WTC11 (cell line): ENCODE results near the gene NLRP7.

ENCODE experiments used
- ATF3 ChIP-seq: sonication (generic); formaldehyde crosslinking; conservative IDR thresholded peaks from 2 replicates; pipeline ENCODE4 v1.8.1; 2022; ENCODE audit warnings: mild to moderate bottlenecking, missing genetic modification reagents
- CTCF ChIP-seq: fragments of 200-600 bp; IDR thresholded peaks from 2 replicates; pipeline ENCODE4 v1.8.0; 2022; ENCODE audit warnings: antibody characterized with exemption
- ESRRA ChIP-seq: sonication (generic); formaldehyde crosslinking; IDR thresholded peaks from 2 replicates; pipeline ENCODE4 v1.8.1; 2022; ENCODE audit warnings: mild to moderate bottlenecking, missing genetic modification reagents, borderline replicate concordance
- ETV6 ChIP-seq: sonication (generic); formaldehyde crosslinking; IDR thresholded peaks from 2 replicates; pipeline ENCODE4 v1.8.1; 2022; ENCODE audit warnings: mild to moderate bottlenecking, missing genetic modification reagents
- IRF1 ChIP-seq: sonication (generic); formaldehyde crosslinking; IDR thresholded peaks from 2 replicates; pipeline ENCODE4 v1.8.0; 2023; ENCODE audit warnings: missing genetic modification reagents
- JUN ChIP-seq: sonication (generic); formaldehyde crosslinking; IDR thresholded peaks from 2 replicates; pipeline ENCODE4 v1.8.0; 2023; ENCODE audit warnings: mild to moderate bottlenecking, missing genetic modification reagents
- NR1H2 ChIP-seq: sonication (generic); formaldehyde crosslinking; IDR thresholded peaks from 2 replicates; pipeline ENCODE4 v1.9.0; 2021; ENCODE audit warnings: mild to moderate bottlenecking, moderate library complexity, missing genetic modification reagents
- TP53 ChIP-seq: sonication (generic); formaldehyde crosslinking; IDR thresholded peaks from 2 replicates; pipeline ENCODE4 v1.8.1; 2023; ENCODE audit warnings: mild to moderate bottlenecking, missing genetic modification reagents
- ZNF416 ChIP-seq: fragments of 250-450 bp; sonication (Bioruptor Pico); IDR thresholded peaks from 2 replicates; pipeline ENCODE4 v1.9.0; 2021; ENCODE audit warnings: mild to moderate bottlenecking, inconsistent platforms

- TF ChIP-seq ZNF416 (CRISPR knock-in tag) (no peak), NR1H2 (CRISPR knock-in tag) (no peak), JUN (CRISPR knock-in tag) (no peak), CTCF (no peak), IRF1 (CRISPR knock-in tag) (no peak), ATF3 (CRISPR knock-in tag) (no peak), TP53 (no peak), ESRRA (CRISPR knock-in tag) (no peak), ETV6 (CRISPR knock-in tag) (no peak)
Measured at GRCh38 chr19:54888239-54888638, 59.1 kb downstream of the NLRP7 start.
